ENCODE results near the gene WRAP53. TPM values are rescaled to one million over a fixed set of nuclear protein-coding genes. Genes with fewer than 3 reads are reported as not detected.

WRAP53 gene
- total and polyA plus RNA-seq, 4 donors = 3.6 to 7.3 (median 4.8) TPM

GRCh38 chr17:7744416-7744815 is 56.1 kb downstream of the WRAP53 start:
- Histone ChIP-seq H3K4me3 (ENCODE audit: low read length in 2 of 2) (no peak overlapping the region), H3K27me3 (ENCODE audit: control insufficient read depth in 1 of 2, insufficient read depth in 2 of 2, low read length in 1 of 2) (no peaks in the 10 kb centered on the region), H3K36me3 (ENCODE audit: control insufficient read depth in 1 of 2, insufficient read depth in 2 of 2, low read length in 1 of 2) (no peaks in the 10 kb centered on the region), H3K27ac (ENCODE audit: low read depth in 1 of 2, low read length in 2 of 2) (no peak overlapping the region), H3K9me3 (ENCODE audit: control insufficient read depth, low read length) (no peaks in the 10 kb centered on the region), H3K4me1 (ENCODE audit: control insufficient read depth in 1 of 2, insufficient read depth in 2 of 2, low read length in 2 of 2) (no peaks in the 10 kb centered on the region)
- no peak for ATAC-seq (ENCODE audit: low FRiP score)
- DNase-seq = no peak
- 71 to 75% methylated on average over 8 of the region's 8 CpGs for WGBS, 2 donors
- intact Hi-C loops (cut with DNase I) = loop anchor here (2.0 to 10.0 kb wide), 6 partner anchors 38 to 248 kb away; partner anchors contain the start of genes CYB5D1 (in 1 of the 2), NAA38 (in 1 of the 2) and TMEM88 (in 1 of the 2)

- Histone ChIP-seq H3K27me3 (ENCODE audit: control insufficient read depth in 1 of 2, insufficient read depth in 2 of 2, low read length in 1 of 2) (no peaks in the 10 kb centered on the region), H3K4me1 (ENCODE audit: control insufficient read depth in 1 of 2, insufficient read depth in 2 of 2, low read length in 2 of 2) (peaks cover 0 to 2% of the 10 kb centered on the region in 2 donors), H3K27ac (ENCODE audit: low read depth in 1 of 2, low read length in 2 of 2) (no peak overlapping the region), H3K9me3 (ENCODE audit: control insufficient read depth, low read length) (no peaks in the 10 kb centered on the region), H3K36me3 (ENCODE audit: control insufficient read depth in 1 of 2, insufficient read depth in 2 of 2, low read length in 1 of 2) (no peaks in the 10 kb centered on the region), H3K4me3 (ENCODE audit: low read length in 2 of 2) (no peak overlapping the region)
- intact Hi-C loops (cut with DNase I) = loop anchor here (2.0 to 10.0 kb wide), 2 partner anchors 37 to 109 kb away; partner anchors contain the start of genes CYB5D1 (in 1 of the 2), NAA38 (in 1 of the 2) and TMEM88 (in 1 of the 2)
- WGBS, 2 donors = 39% methylated on average over 7 of the region's 7 CpGs
- ATAC-seq (ENCODE audit: low FRiP score) = no peak
- DNase-seq = peak; percentile 21 to 55
Observed at GRCh38 chr17:7745748-7746470, 57.6 kb downstream of the WRAP53 start.

- 44 to 47% methylated on average over 4 of the region's 4 CpGs for WGBS, 2 donors
- intact Hi-C loops (cut with DNase I) = loop anchor here in 1 of 2 donors (10.0 kb wide), 1 partner anchor 107 kb away; the partner anchor contains the start of genes CYB5D1, NAA38 and TMEM88
- no peak overlapping the region for H3K27ac ChIP-seq (ENCODE audit: low read depth in 1 of 2, low read length in 2 of 2)
Observed at GRCh38 chr17:7747635-7748071, 59.4 kb downstream of the WRAP53 start.

DNA sequence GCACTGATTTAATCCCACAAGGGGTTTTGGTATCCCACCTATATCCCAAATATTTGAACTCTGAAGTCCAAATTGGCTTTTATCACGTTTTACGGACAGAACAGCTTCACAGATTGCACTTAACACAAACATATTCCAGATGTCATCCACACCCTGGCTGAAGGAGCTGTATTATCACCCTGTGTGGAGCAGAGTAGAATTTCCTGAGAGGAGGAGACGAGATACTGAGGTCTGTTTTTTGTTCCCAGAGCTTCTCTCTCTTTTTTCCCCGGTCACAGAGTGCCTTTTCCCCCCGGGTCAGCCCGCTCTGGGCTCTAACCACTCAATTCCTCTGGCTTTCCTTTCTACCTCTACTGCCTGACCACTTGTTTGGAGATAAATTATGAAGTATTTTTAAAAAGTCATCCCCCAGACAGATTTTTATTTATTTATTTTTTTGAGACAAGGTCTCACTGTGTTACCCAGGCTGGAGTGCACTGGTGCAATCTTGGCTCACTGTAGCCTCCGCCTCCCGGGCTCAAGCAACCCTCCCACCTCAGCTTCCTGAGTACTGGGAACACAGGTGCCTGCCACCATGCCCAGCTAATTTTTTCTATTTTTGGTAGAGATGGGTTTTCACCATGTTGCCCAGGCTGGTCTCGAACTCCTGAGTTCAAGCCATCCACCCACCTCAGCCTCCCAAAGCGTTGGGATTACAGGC is 59.9 kb downstream of the WRAP53 start:
- H3K36me3 ChIP-seq (ENCODE audit: control insufficient read depth in 1 of 2, insufficient read depth in 2 of 2, low read length in 1 of 2) = no peaks in the 10 kb centered on the region
- peaks cover 0 to 2% of the 10 kb centered on the region in 2 donors for H3K4me1 ChIP-seq (ENCODE audit: control insufficient read depth in 1 of 2, insufficient read depth in 2 of 2, low read length in 2 of 2)
- H3K27me3 ChIP-seq (ENCODE audit: control insufficient read depth in 1 of 2, insufficient read depth in 2 of 2, low read length in 1 of 2) = no peaks in the 10 kb centered on the region
- 69 to 73% methylated on average over 10 of the region's 10 CpGs for WGBS, 2 donors
- DNase-seq (no peak), ATAC-seq (ENCODE audit: low FRiP score) (no peak)
- H3K4me3 ChIP-seq (ENCODE audit: low read length in 2 of 2) = no peak overlapping the region
- H3K27ac ChIP-seq (ENCODE audit: low read depth in 1 of 2, low read length in 2 of 2) = no peak overlapping the region
- intact Hi-C loops (cut with DNase I) = loop anchor here in 1 of 2 donors (10.0 kb wide), 1 partner anchor 107 kb away; the partner anchor contains the start of genes CYB5D1, NAA38 and TMEM88
- no peaks in the 10 kb centered on the region for H3K9me3 ChIP-seq (ENCODE audit: control insufficient read depth, low read length)

More at GRCh38 chr17:7747635-7748071, 59.4 kb downstream of the WRAP53 start:
- no peak for ATAC-seq (ENCODE audit: low FRiP score)
- no peak overlapping the region for H3K4me3 ChIP-seq (ENCODE audit: low read length in 2 of 2)
- no peaks in the 10 kb centered on the region for H3K27me3 ChIP-seq (ENCODE audit: control insufficient read depth in 1 of 2, insufficient read depth in 2 of 2, low read length in 1 of 2)
- H3K9me3 ChIP-seq (ENCODE audit: control insufficient read depth, low read length) = no peaks in the 10 kb centered on the region
- DNase-seq = no peak
- peaks cover 0 to 2% of the 10 kb centered on the region in 2 donors for H3K4me1 ChIP-seq (ENCODE audit: control insufficient read depth in 1 of 2, insufficient read depth in 2 of 2, low read length in 2 of 2)
- H3K36me3 ChIP-seq (ENCODE audit: control insufficient read depth in 1 of 2, insufficient read depth in 2 of 2, low read length in 1 of 2) = no peaks in the 10 kb centered on the region

- Histone ChIP-seq H3K9me3 (ENCODE audit: control insufficient read depth, low read length) (no peaks in the 10 kb centered on the region), H3K27me3 (ENCODE audit: control insufficient read depth in 1 of 2, insufficient read depth in 2 of 2, low read length in 1 of 2) (no peaks in the 10 kb centered on the region), H3K36me3 (ENCODE audit: control insufficient read depth in 1 of 2, insufficient read depth in 2 of 2, low read length in 1 of 2) (no peaks in the 10 kb centered on the region), H3K27ac (ENCODE audit: low read depth in 1 of 2, low read length in 2 of 2) (no peak overlapping the region), H3K4me3 (ENCODE audit: low read length in 2 of 2) (no peak overlapping the region), H3K4me1 (ENCODE audit: control insufficient read depth in 1 of 2, insufficient read depth in 2 of 2, low read length in 2 of 2) (peaks cover 0 to 2% of the 10 kb centered on the region in 2 donors)
- intact Hi-C loops (cut with DNase I) = no loop called here
- DNase-seq (no peak), ATAC-seq (ENCODE audit: low FRiP score) (no peak)
- WGBS, 2 donors = 36 to 41% methylated on average over 4 of the region's 4 CpGs
Observed at GRCh38 chr17:7750321-7750821, 62.1 kb downstream of the WRAP53 start.

Other genes starting within 250 kb of the WRAP53 start
- 1 to 10 TPM; 1.2 to 8.0 TPM for gene FGF11, start 249.0 kb upstream of the WRAP53 start, total RNA-seq
- gene FGF11, start 249.0 kb upstream of the WRAP53 start, polyA plus RNA-seq = under 1 TPM in 1 of 2 donors, not detected in 1; 0.54 TPM
- gene CHRNB1, start 243.4 kb upstream of the WRAP53 start, total RNA-seq = 1 to 10 TPM; 6.2 to 8.8 TPM
- gene CHRNB1, start 243.4 kb upstream of the WRAP53 start, polyA plus RNA-seq = 10 to 100 TPM; 11.6 to 18.3 TPM
- gene ZBTB4, start 208.8 kb upstream of the WRAP53 start, total RNA-seq = 10 to 100 TPM; 67.2 to 81.9 TPM
- gene ZBTB4, start 208.8 kb upstream of the WRAP53 start, polyA plus RNA-seq = 10 to 100 TPM; 20.0 to 35.9 TPM
- not detected for gene SLC35G6, start 207.0 kb upstream of the WRAP53 start, total RNA-seq
- gene SLC35G6, start 207.0 kb upstream of the WRAP53 start, polyA plus RNA-seq = not detected
- gene POLR2A, start 204.1 kb upstream of the WRAP53 start, total RNA-seq = 100 to 1,000 TPM in 1 of 2 donors, 10 to 100 TPM in 1; 93.8 to 116 TPM
- gene POLR2A, start 204.1 kb upstream of the WRAP53 start, polyA plus RNA-seq = 10 to 100 TPM; 13.4 to 27.9 TPM
- 10 to 100 TPM; 61.4 to 84.5 TPM for gene TNFSF12, start 139.4 kb upstream of the WRAP53 start, total RNA-seq
- gene TNFSF12, start 139.4 kb upstream of the WRAP53 start, polyA plus RNA-seq = 100 to 1,000 TPM; 135 to 148 TPM
- gene TNFSF13, start 129.7 kb upstream of the WRAP53 start, total RNA-seq = 10 to 100 TPM; 17.7 to 28.6 TPM
- 10 to 100 TPM; 25.7 to 26.4 TPM for gene TNFSF13, start 129.7 kb upstream of the WRAP53 start, polyA plus RNA-seq
- 10 to 100 TPM; 36.2 to 38.3 TPM for gene SENP3, start 126.6 kb upstream of the WRAP53 start, total RNA-seq
- 10 to 100 TPM; 48.4 to 75.1 TPM for gene SENP3, start 126.6 kb upstream of the WRAP53 start, polyA plus RNA-seq
- 100 to 1,000 TPM; 111 to 112 TPM for gene CD68, start 108.8 kb upstream of the WRAP53 start, total RNA-seq
- 100 to 1,000 TPM in 1 of 2 donors, 10 to 100 TPM in 1; 55.3 to 111 TPM for gene CD68, start 108.8 kb upstream of the WRAP53 start, polyA plus RNA-seq
- gene MPDU1, start 104.6 kb upstream of the WRAP53 start, total RNA-seq = 10 to 100 TPM; 21.4 to 24.7 TPM
- 10 to 100 TPM; 12.0 to 20.8 TPM for gene MPDU1, start 104.6 kb upstream of the WRAP53 start, polyA plus RNA-seq
- gene SOX15, start 98.4 kb upstream of the WRAP53 start, total RNA-seq = 1 to 10 TPM; 1.1 to 2.4 TPM
- gene SOX15, start 98.4 kb upstream of the WRAP53 start, polyA plus RNA-seq = 1 to 10 TPM in 1 of 2 donors, under 1 TPM in 1; 0.50 to 2.8 TPM
- 10 to 100 TPM; 25.3 to 31.1 TPM for gene FXR2, start 73.6 kb upstream of the WRAP53 start, total RNA-seq
- gene FXR2, start 73.6 kb upstream of the WRAP53 start, polyA plus RNA-seq = 10 to 100 TPM; 21.2 to 36.5 TPM
- gene SAT2, start 60.7 kb upstream of the WRAP53 start, total RNA-seq = 10 to 100 TPM; 45.9 to 67.4 TPM
- 100 to 1,000 TPM; 152 to 180 TPM for gene SAT2, start 60.7 kb upstream of the WRAP53 start, polyA plus RNA-seq
- gene SHBG, start 58.3 kb upstream of the WRAP53 start, total RNA-seq = under 1 TPM in 1 of 2 donors, not detected in 1; 0.33 TPM
- gene SHBG, start 58.3 kb upstream of the WRAP53 start, polyA plus RNA-seq = under 1 TPM in 1 of 2 donors, not detected in 1; 0.20 TPM
- 1 to 10 TPM; 2.0 to 7.2 TPM for gene ATP1B2, start 37.6 kb upstream of the WRAP53 start, total RNA-seq
- gene ATP1B2, start 37.6 kb upstream of the WRAP53 start, polyA plus RNA-seq = 1 to 10 TPM; 1.9 to 2.8 TPM
- gene TP53, start 987 bp upstream of the WRAP53 start, total RNA-seq = 10 to 100 TPM; 26.8 to 45.3 TPM
- gene TP53, start 987 bp upstream of the WRAP53 start, polyA plus RNA-seq = 10 to 100 TPM in 1 of 2 donors, 1 to 10 TPM in 1; 9.5 to 10.2 TPM
- under 1 TPM; 0.19 to 0.84 TPM for gene EFNB3, start 16.7 kb downstream of the WRAP53 start, total RNA-seq
- gene EFNB3, start 16.7 kb downstream of the WRAP53 start, polyA plus RNA-seq = under 1 TPM in 1 of 2 donors, not detected in 1; 0.15 TPM
- 1 to 10 TPM in 1 of 2 donors, under 1 TPM in 1; 0.16 to 1.6 TPM for gene DNAH2, start 29.3 kb downstream of the WRAP53 start, total RNA-seq
- under 1 TPM in 1 of 2 donors, not detected in 1; 0.08 TPM for gene DNAH2, start 29.3 kb downstream of the WRAP53 start, polyA plus RNA-seq
- gene KDM6B, start 145.7 kb downstream of the WRAP53 start, total RNA-seq = 10 to 100 TPM; 28.2 to 44.8 TPM
- 1 to 10 TPM; 3.1 to 6.9 TPM for gene KDM6B, start 145.7 kb downstream of the WRAP53 start, polyA plus RNA-seq
- gene TMEM88, start 166.6 kb downstream of the WRAP53 start, total RNA-seq = 10 to 100 TPM; 16.0 to 28.6 TPM
- gene TMEM88, start 166.6 kb downstream of the WRAP53 start, polyA plus RNA-seq = 1 to 10 TPM in 1 of 2 donors, not detected in 1; 4.5 TPM
- 10 to 100 TPM; 44.1 to 47.4 TPM for gene NAA38, start 169.1 kb downstream of the WRAP53 start, total RNA-seq
- 100 to 1,000 TPM; 111 to 143 TPM for gene NAA38, start 169.1 kb downstream of the WRAP53 start, polyA plus RNA-seq
- 10 to 100 TPM; 10.5 to 12.5 TPM for gene CYB5D1, start 169.5 kb downstream of the WRAP53 start, total RNA-seq
- gene CYB5D1, start 169.5 kb downstream of the WRAP53 start, polyA plus RNA-seq = 1 to 10 TPM; 6.1 to 8.2 TPM
- gene CHD3, start 200.3 kb downstream of the WRAP53 start, total RNA-seq = 100 to 1,000 TPM in 1 of 2 donors, 10 to 100 TPM in 1; 73.1 to 125 TPM
- 100 to 1,000 TPM in 1 of 2 donors, 10 to 100 TPM in 1; 88.8 to 119 TPM for gene CHD3, start 200.3 kb downstream of the WRAP53 start, polyA plus RNA-seq
- 1 to 10 TPM; 1.9 to 3.0 TPM for gene RNF227, start 227.8 kb downstream of the WRAP53 start, total RNA-seq
- gene RNF227, start 227.8 kb downstream of the WRAP53 start, polyA plus RNA-seq = 1 to 10 TPM in 1 of 2 donors, under 1 TPM in 1; 0.50 to 1.9 TPM
- gene KCNAB3, start 241.4 kb downstream of the WRAP53 start, total RNA-seq = 1 to 10 TPM in 1 of 2 donors, under 1 TPM in 1; 0.62 to 1.9 TPM
- gene KCNAB3, start 241.4 kb downstream of the WRAP53 start, polyA plus RNA-seq = 1 to 10 TPM in 1 of 2 donors, under 1 TPM in 1; 0.38 to 1.2 TPM
- gene TRAPPC1, start 243.5 kb downstream of the WRAP53 start, total RNA-seq = 100 to 1,000 TPM in 1 of 2 donors, 10 to 100 TPM in 1; 70.3 to 101 TPM
- gene TRAPPC1, start 243.5 kb downstream of the WRAP53 start, polyA plus RNA-seq = 100 to 1,000 TPM in 1 of 2 donors, 10 to 100 TPM in 1; 93.5 to 126 TPM
- gene CNTROB, start 243.7 kb downstream of the WRAP53 start, total RNA-seq = 10 to 100 TPM; 18.3 to 29.2 TPM
- gene CNTROB, start 243.7 kb downstream of the WRAP53 start, polyA plus RNA-seq = 10 to 100 TPM in 1 of 2 donors, 1 to 10 TPM in 1; 6.0 to 39.1 TPM